Stimulated activated naive B cell treated with anti-CD40 and anti-IgM and Interleukin-4, amounts not matched to agents 10 μg/mL and 1 μg/mL and 100 μg/mL, for 72 hours (primary cell): ENCODE measurements around the gene EARS2.

ENCODE experiments used
- ATAC-seq, 2 donors: fragments of 150-1000 bp; cut with Tn5 transposase; replicated peaks; 2 replicates each; pipeline ENCODE4 v1.10.0; 2021; ENCODE audit warnings: moderate library complexity in 1 of 2
- DNase-seq: peaks from one replicate; pipeline ENCODE4 v3.0.0; 2021
- H3K27ac Mint-ChIP-seq: one replicate; pipeline ENCODE4 v1.8.0; 2022; ENCODE audit warnings: mild to moderate bottlenecking, mixed read lengths
- H3K27me3 Mint-ChIP-seq, 2 donors: one replicate each; pipeline ENCODE4 v1.8.0; 2022; ENCODE audit warnings: mixed read lengths in 2 of 2
- H3K36me3 Mint-ChIP-seq, 2 donors: one replicate each; pipeline ENCODE4 v1.8.0; 2022; ENCODE audit warnings: mixed read lengths in 2 of 2, mild to moderate bottlenecking in 1 of 2
- H3K4me1 Mint-ChIP-seq, 2 donors: one replicate each; pipeline ENCODE4 v1.8.0; 2022; ENCODE audit warnings: mixed read lengths in 2 of 2, mild to moderate bottlenecking in 1 of 2
- H3K4me3 Mint-ChIP-seq, 2 donors: one replicate each; pipeline ENCODE4 v1.8.0; 2022; ENCODE audit warnings: mild to moderate bottlenecking in 2 of 2, mixed read lengths in 2 of 2, moderate library complexity in 1 of 2
- H3K9me3 Mint-ChIP-seq, 2 donors: one replicate each; pipeline ENCODE4 v1.8.0; 2022; ENCODE audit warnings: mixed read lengths in 2 of 2, mild to moderate bottlenecking in 1 of 2

The EARS2 gene

DNA sequence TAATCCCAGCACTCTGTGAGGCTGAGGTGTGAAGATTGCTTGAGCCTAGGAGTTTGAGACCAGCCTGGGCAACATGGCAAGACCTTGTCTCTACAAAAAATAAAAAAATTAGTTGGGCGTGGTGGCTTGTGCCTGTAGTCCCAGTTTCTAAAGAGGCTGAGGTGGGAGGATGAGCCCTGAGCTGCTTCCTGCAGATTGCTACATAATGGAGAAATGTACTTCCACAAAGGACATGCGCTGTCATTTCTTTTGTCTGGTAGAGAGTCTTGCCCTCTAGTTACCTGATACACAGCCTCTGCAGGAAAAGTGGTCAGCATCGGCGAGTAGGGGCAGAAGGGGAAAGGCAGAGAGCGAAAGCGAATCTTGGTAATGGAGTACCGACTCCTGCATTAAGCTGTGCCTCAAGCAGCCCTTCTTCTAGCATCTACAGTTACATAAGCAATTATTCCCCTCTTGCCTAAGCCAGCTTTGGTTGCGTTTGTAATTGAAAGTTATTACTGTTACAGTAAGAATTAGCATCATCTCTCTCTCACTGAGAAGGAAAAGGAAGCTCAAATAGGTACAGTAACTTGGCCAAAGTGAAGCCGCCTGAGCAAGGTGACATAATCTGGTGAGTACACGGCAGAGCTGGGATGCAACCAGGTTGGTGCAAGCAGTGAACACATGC lies 28.4 kb downstream of the EARS2 start:
- Mint-ChIP-seq H3K4me1 (no peaks in the 10 kb centered on the region), H3K9me3 (no peaks in the 10 kb centered on the region), H3K4me3 (no peak overlapping the region), H3K27ac (no peak overlapping the region), H3K36me3 (peaks cover 39 to 53% of the 10 kb centered on the region in 2 donors), H3K27me3 (no peaks in the 10 kb centered on the region)
- ATAC-seq (no peak), DNase-seq (no peak)

DNA sequence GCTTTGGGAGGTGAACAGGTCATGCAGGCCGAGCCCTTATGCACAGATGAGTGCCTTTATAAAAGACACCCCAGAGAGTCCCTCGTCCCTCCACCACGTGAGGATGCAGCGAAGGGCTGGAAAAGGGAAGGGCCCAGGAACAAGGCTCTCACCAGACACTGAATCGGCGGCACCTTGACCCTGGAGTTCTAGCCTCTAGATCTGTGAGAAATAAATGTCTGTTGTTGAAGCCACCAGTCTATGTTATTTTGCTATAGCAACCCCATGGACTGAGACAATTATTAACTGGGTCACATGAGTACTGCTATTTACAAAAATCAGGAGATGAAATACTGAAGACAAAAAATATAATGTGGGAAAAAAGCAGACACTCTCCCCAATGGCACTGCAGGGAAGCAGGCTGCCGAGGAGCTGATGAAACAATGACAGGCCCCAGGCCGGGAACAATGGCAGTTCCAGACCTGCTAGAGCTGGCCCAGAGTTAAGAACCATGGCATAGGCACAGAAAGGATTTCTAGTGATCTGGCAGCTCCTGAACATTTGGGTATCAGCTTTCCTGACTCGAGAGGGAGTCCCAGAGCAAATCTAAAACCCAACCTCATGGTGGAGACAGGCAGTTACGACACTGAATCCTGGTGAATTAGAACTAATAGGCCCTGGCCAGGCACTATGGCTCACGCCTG lies 29.0 kb downstream of the EARS2 start:
- H3K27ac Mint-ChIP-seq: no peak overlapping the region
- no peaks in the 10 kb centered on the region for H3K27me3 Mint-ChIP-seq
- peaks cover 0 to 2% of the 10 kb centered on the region in 2 donors for H3K4me1 Mint-ChIP-seq
- H3K9me3 Mint-ChIP-seq: no peaks in the 10 kb centered on the region
- no peak overlapping the region for H3K4me3 Mint-ChIP-seq
- H3K36me3 Mint-ChIP-seq: peaks cover 38 to 54% of the 10 kb centered on the region in 2 donors
- ATAC-seq: no peak
- no peak for DNase-seq

DNA sequence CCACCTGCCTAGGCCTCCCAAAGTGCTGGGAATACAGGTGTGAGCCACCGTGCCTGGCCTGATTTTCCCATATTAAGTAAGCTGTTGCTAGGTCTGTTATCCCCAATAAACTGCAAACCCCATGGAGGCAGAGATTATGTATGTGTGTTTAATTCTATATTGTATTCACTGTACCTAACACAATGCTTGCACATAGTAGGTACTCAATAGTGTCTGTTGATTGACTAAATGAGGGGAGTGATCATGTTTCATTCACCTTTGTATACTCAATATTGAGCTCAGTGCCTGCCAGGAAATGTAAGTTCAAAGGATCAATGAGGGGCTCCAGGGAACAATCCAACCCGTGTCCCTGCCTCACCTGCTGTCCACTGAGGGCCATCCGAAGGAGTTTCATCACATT lies 32.3 kb downstream of the EARS2 start:
- no peak for ATAC-seq
- no peaks in the 10 kb centered on the region for H3K27me3 Mint-ChIP-seq
- no peak for DNase-seq
- H3K4me1 Mint-ChIP-seq: peaks cover 6 to 17% of the 10 kb centered on the region in 2 donors
- no peak overlapping the region for H3K4me3 Mint-ChIP-seq
- H3K9me3 Mint-ChIP-seq: no peaks in the 10 kb centered on the region
- H3K36me3 Mint-ChIP-seq: peaks cover 51 to 74% of the 10 kb centered on the region in 2 donors
- no peak overlapping the region for H3K27ac Mint-ChIP-seq

DNA sequence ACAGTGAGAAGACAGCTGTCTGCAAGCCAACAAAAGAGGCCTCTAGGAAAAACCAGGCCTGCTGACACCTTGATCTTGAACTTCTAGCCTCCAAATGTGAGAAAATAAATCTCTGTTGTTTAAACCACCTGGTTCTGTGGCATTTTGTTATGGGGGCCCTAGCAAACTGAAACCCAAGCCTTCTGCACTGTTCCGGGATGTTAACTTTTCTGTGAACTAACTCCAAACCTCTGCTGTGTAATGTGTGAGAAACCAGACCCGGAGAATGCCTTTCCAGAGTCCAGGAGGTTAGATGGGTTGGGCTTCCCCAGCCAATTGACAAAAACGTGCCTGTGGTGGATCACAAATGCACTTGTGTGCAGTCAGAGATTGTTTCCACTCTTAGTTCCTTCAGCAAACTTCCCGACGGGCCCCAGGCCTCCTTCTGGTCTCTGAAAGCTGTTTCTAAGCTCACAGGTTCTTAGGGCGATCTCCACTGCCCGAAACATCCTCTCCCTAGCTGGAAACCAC lies 33.2 kb downstream of the EARS2 start:
- Mint-ChIP-seq H3K4me3 (no peak overlapping the region), H3K4me1 (peaks cover 12 to 25% of the 10 kb centered on the region in 2 donors), H3K27ac (peak overlapping the region; percentile 59), H3K27me3 (no peaks in the 10 kb centered on the region), H3K36me3 (peaks cover 56 to 76% of the 10 kb centered on the region in 2 donors), H3K9me3 (peaks cover 2 to 5% of the 10 kb centered on the region in 2 donors)
- DNase-seq (no peak), ATAC-seq (no peak)

DNA sequence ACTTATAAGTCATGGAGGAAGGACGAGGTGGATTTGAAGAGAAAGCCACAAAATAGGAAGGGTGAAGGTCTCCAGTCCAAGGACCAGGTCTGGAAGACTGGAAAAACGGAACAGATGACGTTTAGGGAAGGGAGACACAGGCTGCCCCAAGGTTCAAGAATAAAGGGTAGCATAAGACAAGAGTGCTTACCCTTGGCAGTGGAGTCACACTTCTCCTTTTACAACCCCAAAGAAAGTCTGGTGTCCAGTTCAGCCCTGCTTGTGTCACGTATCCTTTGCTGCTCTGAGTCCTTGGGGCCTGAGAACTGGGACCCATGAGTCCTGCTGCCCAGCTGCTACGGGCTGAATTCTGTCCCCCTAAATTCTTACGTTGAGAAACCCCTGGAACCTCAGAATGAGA lies 33.8 kb downstream of the EARS2 start:
- no peak for ATAC-seq
- DNase-seq: no peak
- Mint-ChIP-seq H3K27me3 (no peaks in the 10 kb centered on the region), H3K27ac (peak overlapping the region; percentile 59), H3K4me3 (no peak overlapping the region), H3K4me1 (peaks cover 16 to 29% of the 10 kb centered on the region in 2 donors), H3K36me3 (peaks cover 54 to 73% of the 10 kb centered on the region in 2 donors), H3K9me3 (peaks cover 2 to 5% of the 10 kb centered on the region in 2 donors)

DNA sequence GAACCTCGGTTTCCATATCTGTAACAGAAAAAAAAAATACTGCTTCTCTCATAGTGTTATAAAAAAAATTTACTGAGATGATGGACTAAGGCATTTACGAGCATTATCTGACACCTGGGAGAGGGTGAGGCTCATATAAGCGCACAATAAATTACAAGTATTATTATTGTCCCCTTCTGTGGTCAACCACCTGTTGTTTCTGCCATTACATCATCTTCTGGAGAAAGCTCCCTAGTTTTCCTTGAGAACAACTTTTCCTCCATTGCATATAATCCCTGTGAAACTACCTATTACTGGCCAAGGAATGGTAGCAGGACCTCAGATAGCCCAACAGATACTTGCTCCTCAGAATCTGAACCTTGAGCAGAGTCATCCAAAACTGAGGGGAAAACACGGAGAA lies 35.2 kb downstream of the EARS2 start:
- no peaks in the 10 kb centered on the region for H3K27me3 Mint-ChIP-seq
- H3K4me1 Mint-ChIP-seq: peaks cover 21 to 40% of the 10 kb centered on the region in 2 donors
- no peak for DNase-seq
- peaks cover 3 to 5% of the 10 kb centered on the region in 2 donors for H3K9me3 Mint-ChIP-seq
- peaks cover 55 to 70% of the 10 kb centered on the region in 2 donors for H3K36me3 Mint-ChIP-seq
- H3K4me3 Mint-ChIP-seq: no peak overlapping the region
- H3K27ac Mint-ChIP-seq: peak overlapping the region; percentile 31
- ATAC-seq: no peak

DNA sequence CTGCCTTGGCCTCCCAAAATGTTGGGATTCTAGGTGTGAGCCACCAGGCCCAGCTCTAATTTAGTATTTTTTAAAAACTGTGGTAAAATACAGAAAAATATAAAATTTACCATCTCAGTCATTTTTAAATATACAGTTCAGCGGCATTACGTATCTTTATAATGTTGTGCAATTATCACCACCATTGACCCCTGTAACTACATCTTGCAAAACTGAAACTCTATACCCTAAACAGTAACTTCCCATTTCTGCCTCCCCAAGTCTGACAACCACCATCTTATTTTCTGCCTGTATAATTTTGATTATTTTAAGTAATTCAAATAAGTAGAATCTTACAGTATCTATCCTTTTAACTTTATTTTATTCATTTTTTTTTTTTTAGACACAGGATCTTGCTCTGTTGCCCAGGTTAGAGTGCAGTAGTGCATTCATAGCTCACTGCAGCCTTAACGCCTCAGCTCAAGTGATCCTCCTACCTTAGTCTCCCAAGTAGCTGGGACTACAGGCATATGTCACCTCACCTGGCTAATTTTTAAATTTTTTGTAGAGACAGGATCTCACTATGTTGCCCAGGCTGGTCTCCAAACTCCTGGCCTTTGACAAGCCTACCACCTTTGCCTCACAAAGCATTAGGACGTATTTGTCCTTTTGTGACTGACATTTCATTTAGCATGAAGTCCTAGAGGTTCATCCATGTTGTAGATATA lies 36.0 kb downstream of the EARS2 start:
- ATAC-seq (no peak), DNase-seq (no peak)
- peak overlapping the region; percentile 14 to 57 for H3K4me3 Mint-ChIP-seq
- peaks cover 51 to 72% of the 10 kb centered on the region in 2 donors for H3K36me3 Mint-ChIP-seq
- peak overlapping the region; percentile 69 for H3K27ac Mint-ChIP-seq
- H3K27me3 Mint-ChIP-seq: no peaks in the 10 kb centered on the region
- peaks cover 27 to 48% of the 10 kb centered on the region in 2 donors for H3K4me1 Mint-ChIP-seq
- H3K9me3 Mint-ChIP-seq: peaks cover 3 to 5% of the 10 kb centered on the region in 2 donors

DNA sequence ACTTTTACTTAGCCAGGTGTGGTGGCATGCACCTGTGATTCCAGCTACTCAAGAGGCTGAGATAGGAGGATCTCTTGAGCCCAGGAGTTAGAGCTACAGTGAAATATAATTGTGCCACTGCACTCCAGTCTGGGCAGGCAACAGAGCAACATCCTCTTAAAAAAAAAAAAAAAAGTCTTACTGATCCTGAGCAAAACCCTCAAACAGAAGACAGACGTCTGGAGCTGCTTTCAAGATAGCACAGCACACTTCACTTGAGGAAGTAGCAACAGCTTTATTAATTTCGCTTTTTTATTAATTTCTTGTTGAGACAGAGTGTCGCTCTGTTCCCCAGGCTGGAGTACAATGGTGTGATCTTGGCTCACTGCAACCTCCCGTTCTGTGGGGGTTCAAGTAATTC lies 36.6 kb downstream of the EARS2 start:
- Mint-ChIP-seq H3K27ac (peak overlapping the region; percentile 69), H3K4me3 (no peak overlapping the region), H3K36me3 (peaks cover 52 to 73% of the 10 kb centered on the region in 2 donors), H3K4me1 (peaks cover 27 to 55% of the 10 kb centered on the region in 2 donors), H3K27me3 (no peaks in the 10 kb centered on the region), H3K9me3 (peaks cover 3 to 5% of the 10 kb centered on the region in 2 donors)
- ATAC-seq (no peak), DNase-seq (no peak)

DNA sequence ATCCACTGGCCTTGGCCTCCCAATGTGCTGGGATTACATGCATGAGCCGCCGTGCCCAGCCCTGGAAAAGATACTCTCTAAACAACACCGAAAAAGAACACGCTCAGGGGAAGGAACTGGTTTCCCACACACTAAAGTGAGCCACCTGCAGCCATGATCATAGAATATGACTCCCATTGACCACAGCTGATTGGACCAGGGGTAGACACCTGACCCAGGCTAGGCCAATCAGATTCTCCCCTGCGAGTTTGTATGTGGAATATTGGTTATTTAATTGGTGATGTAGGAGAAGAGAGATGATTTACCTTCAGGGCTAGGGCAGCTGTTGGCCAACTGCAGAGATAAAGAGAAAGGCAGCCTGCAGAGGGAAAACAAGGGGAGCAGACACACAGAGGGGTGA lies 37.9 kb downstream of the EARS2 start:
- ATAC-seq (peak in 1 of 2 donors; percentile 27), DNase-seq (no peak)
- Mint-ChIP-seq H3K27ac (peak overlapping the region; percentile 94), H3K4me1 (peaks cover 30 to 65% of the 10 kb centered on the region in 2 donors), H3K9me3 (peaks cover 3 to 5% of the 10 kb centered on the region in 2 donors), H3K4me3 (peak overlapping the region; percentile 39 to 70), H3K36me3 (peaks cover 47 to 71% of the 10 kb centered on the region in 2 donors), H3K27me3 (no peaks in the 10 kb centered on the region)

DNA sequence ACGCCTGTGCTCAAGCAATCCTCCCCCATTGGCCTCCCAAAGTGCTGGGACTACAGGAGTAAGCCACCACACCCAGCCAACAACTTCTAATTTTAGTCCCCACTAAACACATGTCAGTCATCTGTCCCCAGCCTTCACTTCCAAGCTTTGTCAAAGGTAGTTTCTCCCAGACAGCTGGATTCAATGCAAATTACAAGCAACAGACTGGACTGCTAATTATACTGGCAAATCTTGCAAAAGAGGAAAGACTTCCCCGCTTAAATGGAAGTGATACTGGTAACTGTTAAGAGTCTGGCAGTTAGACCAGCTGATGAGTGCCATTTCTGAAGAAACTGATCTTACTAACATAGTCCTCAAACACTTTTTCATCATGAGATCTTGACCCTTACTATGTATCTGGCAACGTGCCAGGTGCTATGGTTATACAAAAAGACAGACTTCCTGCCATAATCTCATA lies 38.7 kb downstream of the EARS2 start:
- H3K4me1 Mint-ChIP-seq: peaks cover 29 to 67% of the 10 kb centered on the region in 2 donors
- peak; percentile 84 to 87 for ATAC-seq
- H3K27me3 Mint-ChIP-seq: no peaks in the 10 kb centered on the region
- DNase-seq: peak; percentile 35
- peak overlapping the region; percentile 98 for H3K27ac Mint-ChIP-seq
- peak overlapping the region; percentile 61 to 76 for H3K4me3 Mint-ChIP-seq
- H3K9me3 Mint-ChIP-seq: peaks cover 3 to 5% of the 10 kb centered on the region in 2 donors
- peaks cover 39 to 67% of the 10 kb centered on the region in 2 donors for H3K36me3 Mint-ChIP-seq

DNA sequence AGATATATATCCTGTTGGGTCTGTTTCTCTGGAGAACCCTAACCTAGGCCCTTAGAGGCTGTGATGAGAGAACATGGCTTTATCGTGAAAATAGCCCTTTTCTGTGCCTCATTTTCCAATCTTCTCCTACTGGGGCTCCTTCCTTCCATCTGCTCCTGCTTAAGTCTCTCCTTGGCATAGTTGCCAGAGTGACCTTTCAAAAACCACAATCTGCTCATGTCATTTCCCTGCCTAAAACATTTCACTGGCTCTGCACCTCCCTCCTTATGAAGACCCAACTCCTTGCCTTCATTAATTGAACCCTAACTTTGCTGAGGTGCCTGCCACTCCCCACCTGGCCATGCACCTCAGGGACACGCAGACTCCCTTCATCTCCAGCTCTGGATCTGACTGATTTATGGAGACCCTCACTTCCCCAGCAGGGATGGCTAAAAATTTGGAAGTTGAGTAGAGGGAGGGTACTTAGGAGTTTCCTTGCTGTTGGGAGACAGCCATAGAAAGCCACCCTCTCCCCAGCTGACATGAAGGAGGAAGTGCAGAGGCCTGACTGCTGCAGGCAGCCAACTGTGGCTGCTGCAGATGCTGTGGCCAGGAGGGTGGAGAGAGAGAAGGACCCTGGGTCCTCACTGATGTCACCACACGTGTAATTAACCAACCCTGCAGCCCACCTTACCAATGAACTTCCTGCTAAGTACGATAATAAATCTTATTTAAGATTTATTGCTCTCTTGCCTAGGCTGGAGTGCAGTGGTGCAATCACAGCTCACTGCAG lies 40.6 kb downstream of the EARS2 start:
- ATAC-seq (peak; percentile 78 to 80), DNase-seq (peak; percentile 58)
- Mint-ChIP-seq H3K36me3 (peaks cover 21 to 48% of the 10 kb centered on the region in 2 donors), H3K4me3 (no peak overlapping the region), H3K27ac (peak overlapping the region; percentile 92), H3K4me1 (peaks cover 29 to 68% of the 10 kb centered on the region in 2 donors), H3K27me3 (no peaks in the 10 kb centered on the region), H3K9me3 (peaks cover 3 to 5% of the 10 kb centered on the region in 2 donors)

DNA sequence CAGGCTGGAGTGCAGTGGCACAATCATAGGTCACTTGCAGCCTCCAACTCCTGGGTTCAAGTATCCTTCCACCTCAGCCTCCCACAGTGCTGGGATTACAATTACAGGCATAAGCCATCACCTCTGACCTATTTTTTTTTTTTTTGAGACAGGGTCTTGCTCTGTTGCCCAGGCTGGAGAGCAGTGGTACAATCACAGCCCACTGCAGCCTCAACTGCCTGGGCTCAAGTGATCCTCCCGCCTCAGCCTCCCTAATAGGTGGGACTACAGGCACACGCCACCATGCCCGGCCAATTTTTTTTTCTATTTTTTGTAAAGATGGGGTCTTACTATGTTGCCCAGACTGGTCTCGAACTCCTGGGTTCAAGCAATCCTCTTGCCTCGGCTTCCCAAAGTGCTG lies 41.3 kb downstream of the EARS2 start:
- Mint-ChIP-seq H3K27me3 (no peaks in the 10 kb centered on the region), H3K36me3 (peaks cover 17 to 41% of the 10 kb centered on the region in 2 donors), H3K4me1 (peaks cover 27 to 65% of the 10 kb centered on the region in 2 donors), H3K9me3 (peaks cover 3 to 5% of the 10 kb centered on the region in 2 donors), H3K4me3 (no peak overlapping the region), H3K27ac (peak overlapping the region; percentile 65)
- DNase-seq (no peak), ATAC-seq (no peak)

DNA sequence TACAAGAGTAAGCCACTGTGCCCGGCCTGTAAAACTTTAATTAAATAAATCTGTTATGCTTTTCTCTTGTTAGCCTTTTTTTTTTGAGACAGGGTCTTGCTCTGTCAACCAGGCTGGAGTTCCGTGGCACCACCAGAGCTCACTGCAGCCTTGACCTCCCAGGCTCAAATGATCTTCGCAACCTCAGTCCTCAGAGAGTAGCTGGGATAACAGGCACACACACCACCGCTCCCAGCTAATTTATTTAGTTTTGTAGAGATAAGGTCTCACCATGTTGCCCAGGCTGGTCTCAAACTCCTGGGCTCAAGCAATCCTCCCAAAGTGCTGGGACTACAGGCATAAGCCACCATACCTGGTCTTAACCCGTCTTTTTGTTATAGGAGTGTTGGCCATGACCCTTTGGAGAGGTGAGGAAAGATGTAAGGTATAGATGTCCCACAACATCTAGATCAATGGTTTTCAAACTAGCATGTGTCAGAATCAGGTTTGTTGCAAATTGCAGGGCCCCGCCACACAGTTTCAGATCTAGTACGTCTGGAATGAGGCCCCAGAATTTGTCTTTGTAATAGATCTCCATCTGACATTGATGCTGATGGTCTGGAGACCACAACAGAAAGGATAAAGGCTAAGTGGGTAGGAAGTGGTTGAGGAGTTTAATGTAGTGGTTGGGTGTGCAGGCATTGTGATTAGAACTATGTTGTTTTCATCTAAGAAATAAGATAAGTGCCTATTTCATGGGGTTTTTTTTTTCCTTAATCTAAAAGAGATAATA lies 42.6 kb downstream of the EARS2 start:
- DNase-seq (no peak), ATAC-seq (no peak)
- peaks cover 16 to 38% of the 10 kb centered on the region in 2 donors for H3K36me3 Mint-ChIP-seq
- H3K27ac Mint-ChIP-seq: peak overlapping the region; percentile 90
- H3K27me3 Mint-ChIP-seq: no peaks in the 10 kb centered on the region
- peaks cover 29 to 64% of the 10 kb centered on the region in 2 donors for H3K4me1 Mint-ChIP-seq
- peaks cover 3 to 5% of the 10 kb centered on the region in 2 donors for H3K9me3 Mint-ChIP-seq
- H3K4me3 Mint-ChIP-seq: no peak overlapping the region
